Neutrophil (primary cell): Measurements from ENCODE around the gene OOEP.

Experiments used
- H3K27ac ChIP-seq: fragments of 200-600 bp; sonication (generic); 2 replicates; pipeline ENCODE4 v1.5.1; 2016; ENCODE audit warnings: mild to moderate bottlenecking, moderate library complexity
- H3K27me3 ChIP-seq: fragments of 200-600 bp; sonication (generic); 2 replicates; pipeline ENCODE4 v1.6.0; 2016; ENCODE audit warnings: mild to moderate bottlenecking
- H3K36me3 ChIP-seq: fragments of 200-600 bp; sonication (generic); 2 replicates; pipeline ENCODE4 v1.5.1; 2017
- H3K4me1 ChIP-seq, 2 experiments: fragments of 200-600 bp in 1 of 2; sonication (generic) in 1 of 2; 1 replicate in 1 of 2; 2 replicates in 1 of 2; pipeline versions ENCODE4 v1.5.1 to v1.6.1; 2013 to 2016; ENCODE audit warnings: low read depth in 1 of 2, low read length in 1 of 2, mild to moderate bottlenecking in 1 of 2, moderate library complexity in 1 of 2; ENCODE audit not compliant: control insufficient read depth in 1 of 2, insufficient read depth in 1 of 2
- H3K4me3 ChIP-seq, 2 experiments: fragments of 200-600 bp in 1 of 2; sonication (generic) in 1 of 2; 1 replicate in 1 of 2; 2 replicates in 1 of 2; pipeline ENCODE4 v1.5.1; 2013 to 2016; ENCODE audit warnings: low read depth in 1 of 2, low read length in 1 of 2, mild to moderate bottlenecking in 1 of 2, moderate library complexity in 1 of 2
- H3K9me3 ChIP-seq: fragments of 200-600 bp; sonication (generic); 2 replicates; pipeline ENCODE4 v1.5.1; 2016
- CTCF ChIP-seq: fragments of 200-600 bp; sonication (generic); IDR thresholded peaks from 2 replicates; pipeline ENCODE4 v1.5.1; 2016; ENCODE audit warnings: antibody characterized with exemption

The OOEP gene

GRCh38 chr6:73369563-73369962, at the start of gene OOEP:
Gene OOEP (minus strand): TSS chr6:73369897. CDS start chr6:73369792, 105 bp downstream.
- H3K9me3 ChIP-seq, result no peaks in the 10 kb centered on the region
- H3K27ac ChIP-seq, result no peak within 1 kb of the TSS
- no peak for TF ChIP-seq CTCF
- no peaks in the 10 kb centered on the region for H3K36me3 ChIP-seq
- H3K4me1 ChIP-seq, result no peaks in the 10 kb centered on the region
- no peaks in the 10 kb centered on the region for H3K27me3 ChIP-seq
- H3K4me3 ChIP-seq, result no peak within 1 kb of the TSS

DNA sequence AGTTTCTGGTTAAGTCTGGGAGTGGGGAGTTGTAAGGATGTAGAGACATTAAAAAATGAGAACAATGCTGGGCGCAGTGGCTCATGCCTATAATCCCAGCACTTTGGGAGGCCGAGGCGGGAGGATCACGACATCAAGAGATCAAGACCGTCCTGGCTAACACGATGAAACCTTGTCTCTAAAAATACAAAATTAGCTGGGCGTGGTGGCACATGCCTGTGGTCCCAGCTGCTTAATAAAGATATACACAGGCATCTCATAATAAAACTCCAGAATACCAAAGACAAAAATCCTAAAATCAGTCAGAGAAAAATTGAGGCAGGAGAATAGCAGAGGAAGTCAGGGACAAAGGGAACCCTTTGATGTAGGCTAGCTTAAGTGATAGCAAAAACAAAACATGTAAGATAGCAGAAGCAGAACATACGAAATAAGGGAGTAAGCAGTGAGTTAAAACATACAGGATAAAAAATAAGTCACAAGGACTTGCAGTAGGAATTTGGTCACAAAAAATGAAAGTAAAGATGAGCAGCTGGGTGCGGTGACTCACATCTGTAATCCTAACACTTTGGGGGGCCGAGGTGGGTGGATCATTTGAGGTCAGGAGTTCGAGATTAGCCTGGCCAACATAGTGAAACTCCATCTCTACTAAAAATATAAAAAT, 48.5 kb upstream of the OOEP start:
- H3K4me1 ChIP-seq, result peaks cover 21 to 23% of the 10 kb centered on the region in 2 experiments
- H3K4me3 ChIP-seq, result no peak overlapping the region
- no peaks in the 10 kb centered on the region for H3K27me3 ChIP-seq
- H3K27ac ChIP-seq, result no peak overlapping the region
- no peaks in the 10 kb centered on the region for H3K9me3 ChIP-seq
- no peak for TF ChIP-seq CTCF
- H3K36me3 ChIP-seq, result peaks cover 47% of the 10 kb centered on the region

- TF ChIP-seq CTCF, result no peak
- Histone ChIP-seq H3K4me1 (no peaks in the 10 kb centered on the region), H3K4me3 (no peak overlapping the region), H3K36me3 (peaks cover 24% of the 10 kb centered on the region), H3K27me3 (no peaks in the 10 kb centered on the region), H3K27ac (no peak overlapping the region), H3K9me3 (no peaks in the 10 kb centered on the region)
These were observed 43.4 kb upstream of the OOEP start for GRCh38 chr6:73413102-73413501.

DNA sequence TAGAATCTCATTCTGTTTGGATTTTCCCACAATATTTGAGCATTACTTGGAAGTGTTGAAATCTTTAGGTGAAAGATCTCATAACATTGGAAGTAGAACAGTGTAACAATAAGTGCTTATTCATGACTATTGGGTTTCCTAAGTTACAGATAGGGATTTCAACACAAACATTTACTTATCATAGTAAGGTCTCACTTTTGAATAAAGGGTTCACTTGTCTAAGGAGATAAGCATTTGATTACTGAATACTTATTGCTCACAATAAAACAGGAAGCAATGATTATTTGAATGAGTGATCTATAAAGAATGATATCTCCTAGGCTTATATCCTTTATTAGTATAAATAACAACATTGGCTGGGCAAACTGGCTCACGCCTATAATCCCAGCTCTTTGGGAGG, 39.7 kb upstream of the OOEP start:
- TF ChIP-seq CTCF, result no peak
- H3K36me3 ChIP-seq, result peaks cover under 1% of the 10 kb centered on the region
- H3K27ac ChIP-seq, result no peak overlapping the region
- no peak overlapping the region for H3K4me3 ChIP-seq
- no peaks in the 10 kb centered on the region for H3K4me1 ChIP-seq
- no peaks in the 10 kb centered on the region for H3K9me3 ChIP-seq
- H3K27me3 ChIP-seq, result no peaks in the 10 kb centered on the region

GRCh38 chr6:73400656-73401055, 31.0 kb upstream of the OOEP start:
- no peaks in the 10 kb centered on the region for H3K27me3 ChIP-seq
- no peak for TF ChIP-seq CTCF
- H3K4me1 ChIP-seq, result no peaks in the 10 kb centered on the region
- no peaks in the 10 kb centered on the region for H3K36me3 ChIP-seq
- no peak overlapping the region for H3K27ac ChIP-seq
- no peak overlapping the region for H3K4me3 ChIP-seq
- no peaks in the 10 kb centered on the region for H3K9me3 ChIP-seq
